Erythroblast (primary cell): Measurements from ENCODE around the gene HOATZ.

Source experiments
- GATA1 ChIP-seq: IDR thresholded peaks from 2 replicates; pipeline ENCODE4 v1.6.1; 2011; ENCODE audit warnings: low read depth, mild to moderate bottlenecking, control low read depth, low read length, moderate library complexity
- POLR2A ChIP-seq: IDR thresholded peaks from 2 replicates; pipeline ENCODE4 v1.6.1; 2011; ENCODE audit warnings: mild to moderate bottlenecking, low read length

DNA sequence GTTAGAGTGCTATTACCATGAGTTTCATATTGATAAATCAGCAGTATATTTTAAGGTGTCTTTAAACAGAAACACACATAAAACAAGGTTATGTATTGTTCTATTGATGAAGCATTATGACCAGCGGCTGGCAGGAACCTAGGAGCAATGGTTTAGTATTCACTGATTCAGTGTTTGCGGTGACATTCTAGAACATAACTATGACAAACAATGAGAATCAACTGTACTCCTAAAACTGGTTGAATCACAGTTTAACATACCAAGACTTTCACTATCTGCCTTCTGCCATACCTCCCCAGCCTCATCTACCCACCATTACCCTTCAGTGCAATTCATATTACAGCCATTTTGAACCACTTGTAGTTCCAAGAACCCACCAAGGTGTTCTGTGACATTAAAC is 8.8 kb downstream of the HOATZ start:
- TF ChIP-seq POLR2A: no peak
- TF ChIP-seq GATA1: no peak
